Keratinocyte (primary cell): ENCODE data around the gene AGRN. TPM values are rescaled to one million over a fixed set of nuclear protein-coding genes. Genes with fewer than 3 reads are reported as not detected.

Experiments
- DNase-seq: peaks from one replicate; pipeline ENCODE4 v3.0.0-alpha.2; 2011; ENCODE audit warnings: low read depth, missing footprints, low spot score
- FAIRE-seq: peaks from 2 replicates; lab custom pipeline; 2011; peaks lifted over from hg19 to GRCh38; lab: Jason Lieb, UNC
- H2AFZ ChIP-seq: 2 replicates; pipeline ENCODE4 v1.6.0; 2012; ENCODE audit warnings: low read length, control low read depth, inconsistent platforms; ENCODE audit not compliant: control insufficient read depth
- H3K27ac ChIP-seq: 2 replicates; pipeline ENCODE4 v1.5.1; 2011; ENCODE audit warnings: low read length; ENCODE audit not compliant: control insufficient read depth, insufficient read depth
- H3K27me3 ChIP-seq: 3 replicates; pipeline ENCODE4 v1.6.0; 2011; ENCODE audit warnings: low read length; ENCODE audit not compliant: control insufficient read depth, insufficient read depth; ENCODE audit errors: extremely low read depth
- H3K36me3 ChIP-seq, 2 experiments: 2 replicates in 1 of 2; 3 replicates in 1 of 2; pipeline ENCODE4 v1.5.1; 2011; ENCODE audit warnings: low read length in 2 of 2, mild to moderate bottlenecking in 1 of 2; ENCODE audit not compliant: control insufficient read depth in 2 of 2, insufficient read depth in 2 of 2; ENCODE audit errors: extremely low read depth in 1 of 2
- H3K4me1 ChIP-seq: 3 replicates; pipeline ENCODE4 v1.5.1; 2011; ENCODE audit warnings: low read length; ENCODE audit not compliant: control insufficient read depth, insufficient read depth; ENCODE audit errors: extremely low read depth
- H3K4me2 ChIP-seq: 3 replicates; pipeline ENCODE4 v1.6.0; 2011; ENCODE audit warnings: low read depth, low read length; ENCODE audit not compliant: control insufficient read depth, insufficient read depth; ENCODE audit errors: extremely low read depth
- H3K4me3 ChIP-seq, 3 experiments: fragments of 200-600 bp in 1 of 3; sonication (generic) in 1 of 3; 2 replicates in 2 of 3; 3 replicates in 1 of 3; pipeline ENCODE4 v1.5.1; 2011 to 2016; ENCODE audit warnings: low read length in 3 of 3, mild to moderate bottlenecking in 3 of 3, control low read depth in 2 of 3, inconsistent platforms in 1 of 3, low read depth in 1 of 3, mixed read lengths in 1 of 3, mixed run types in 1 of 3, moderate library complexity in 1 of 3; ENCODE audit not compliant: control insufficient read depth in 2 of 3, insufficient read depth in 2 of 3; ENCODE audit errors: extremely low read depth in 1 of 3
- H3K79me2 ChIP-seq: 2 replicates; pipeline ENCODE4 v1.6.0; 2012; ENCODE audit warnings: low read length; ENCODE audit not compliant: control insufficient read depth, insufficient read depth
- H3K9ac ChIP-seq: 3 replicates; pipeline ENCODE4 v1.6.0; 2011; ENCODE audit warnings: low read length; ENCODE audit not compliant: control insufficient read depth, insufficient read depth; ENCODE audit errors: extremely low read depth
- H3K9me1 ChIP-seq: 3 replicates; pipeline ENCODE4 v1.6.0; 2011; ENCODE audit warnings: low read length; ENCODE audit not compliant: control insufficient read depth, insufficient read depth; ENCODE audit errors: extremely low read depth
- H3K9me3 ChIP-seq: 2 replicates; pipeline ENCODE4 v1.5.1; 2012; ENCODE audit warnings: low read depth, low read length; ENCODE audit not compliant: control insufficient read depth
- H4K20me1 ChIP-seq: 3 replicates; pipeline ENCODE4 v1.6.0; 2011; ENCODE audit warnings: low read length; ENCODE audit not compliant: control insufficient read depth, insufficient read depth; ENCODE audit errors: extremely low read depth
- CTCF ChIP-seq, 3 experiments: IDR thresholded peaks in 1 of 3; conservative IDR thresholded peaks in 1 of 3; optimal IDR thresholded peaks in 1 of 3; 2 replicates in 2 of 3; 3 replicates in 1 of 3; pipeline versions ENCODE3 to v1.5.1; 2011; ENCODE audit warnings: low read length in 3 of 3, mild to moderate bottlenecking in 3 of 3, moderate library complexity in 2 of 3, control low read depth in 1 of 3, inconsistent platforms in 1 of 3; ENCODE audit not compliant: insufficient read depth in 2 of 3; ENCODE audit errors: extremely low read depth in 1 of 3
- EZH2 ChIP-seq: IDR thresholded peaks from one replicate; pipeline ENCODE4 v1.6.1; 2012; ENCODE audit warnings: inconsistent platforms, mild to moderate bottlenecking, low read length, moderate library complexity
- dilution Hi-C: fragments of 300-500 bp; cut with MboI; formaldehyde crosslinking; loops from one replicate; pipeline ENCODE4 v1.7.0; 2020; ENCODE audit warnings: low sequenced_read_pairs; ENCODE audit not compliant: extremely low pct_ligation_motif_present
- polyA plus RNA-seq, 5 experiments: library from polyadenylated mRNA; depleted of rRNA in 3 of 5; stranded (reverse) in 3 of 5; stranded (forward) in 1 of 5; unstranded in 1 of 5; fragments of >200 nt; gene quantifications; 1 replicate in 1 of 5; 2 replicates in 3 of 5; 3 replicates in 1 of 5; pipeline versions ENCODE4 v1.2.1 to v1.2.3, GENCODE V29; 2011 to 2012; ENCODE audit warnings: missing spikeins in 2 of 5, low read depth in 1 of 5, low replicate concordance in 1 of 5

Gene AGRN
- polyA plus RNA-seq, 1 donor (not counting 4 experiments of a cell fraction or from before 2014, with no cell fraction given), result 72.4 TPM

DNA sequence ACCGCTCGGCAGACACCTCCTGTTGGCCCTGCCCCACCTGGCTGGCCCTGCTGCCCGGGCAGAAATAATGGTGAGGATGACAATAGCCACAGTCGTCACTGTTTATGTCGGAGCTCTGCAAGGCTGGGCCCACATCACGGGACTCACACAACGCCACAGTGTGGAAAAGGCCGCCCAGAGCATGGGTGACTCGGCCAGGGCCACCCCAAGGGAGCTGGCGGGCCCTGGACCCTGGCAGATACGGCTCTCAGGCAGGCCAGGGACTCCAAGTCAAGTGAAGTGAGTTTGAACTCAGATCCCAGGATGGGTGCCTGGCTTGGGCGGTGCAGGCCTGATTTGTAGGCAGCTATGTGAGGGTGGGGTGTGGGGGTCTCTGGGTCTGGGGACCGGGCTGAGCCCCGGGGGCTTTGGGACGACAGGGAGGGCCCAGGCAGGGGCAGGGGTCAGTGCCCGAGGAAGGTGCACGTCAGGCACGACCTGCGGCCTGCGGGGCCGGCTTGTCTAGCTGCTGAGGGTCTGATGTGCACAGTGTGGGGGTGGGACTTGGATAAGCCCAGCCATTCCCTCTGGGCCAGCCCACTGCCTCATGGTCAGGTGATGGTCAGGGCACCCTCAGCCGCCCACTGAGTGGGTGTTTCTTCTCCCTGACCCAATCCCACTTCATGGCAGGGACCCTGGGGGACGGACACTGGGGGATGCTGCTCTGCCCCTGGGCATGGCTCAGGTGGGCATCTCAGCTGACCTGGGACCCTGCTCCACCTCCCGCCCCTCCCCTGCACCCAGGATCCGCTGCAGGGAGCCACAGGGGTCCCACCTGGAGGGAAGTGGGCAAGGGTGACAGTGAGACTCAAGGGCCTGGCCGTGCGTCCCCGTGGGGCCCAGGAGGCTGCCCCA, 53.2 kb downstream of the AGRN start:
- Histone ChIP-seq H3K36me3 (no peaks in the 10 kb centered on the region), H3K9me1 (no peaks in the 10 kb centered on the region), H2AFZ (no peak overlapping the region), H3K27ac (no peak overlapping the region), H3K4me1 (peaks cover 18% of the 10 kb centered on the region), H3K4me2 (peak overlapping the region; percentile 56), H3K4me3 (no peak overlapping the region), H3K9ac (peak overlapping the region; percentile 22), H3K9me3 (no peaks in the 10 kb centered on the region), H4K20me1 (no peaks in the 10 kb centered on the region), H3K27me3 (peaks cover 15% of the 10 kb centered on the region), H3K79me2 (no peaks in the 10 kb centered on the region)
- DNase-seq (no peak), FAIRE-seq (no peak)
- TF ChIP-seq EZH2, result no peak
- no peak for TF ChIP-seq CTCF (optimal IDR thresholded peaks at IDR 0.05 in 1 of 3, IDR thresholded peaks at IDR 0.05 in 1 of 3, conservative IDR thresholded peaks at IDR 0.05 in 1 of 3; ENCODE audit: extremely low read depth in 1 of 3, insufficient read depth in 2 of 3, low read length in 3 of 3)
- dilution Hi-C loops, result no loop called here

DNA sequence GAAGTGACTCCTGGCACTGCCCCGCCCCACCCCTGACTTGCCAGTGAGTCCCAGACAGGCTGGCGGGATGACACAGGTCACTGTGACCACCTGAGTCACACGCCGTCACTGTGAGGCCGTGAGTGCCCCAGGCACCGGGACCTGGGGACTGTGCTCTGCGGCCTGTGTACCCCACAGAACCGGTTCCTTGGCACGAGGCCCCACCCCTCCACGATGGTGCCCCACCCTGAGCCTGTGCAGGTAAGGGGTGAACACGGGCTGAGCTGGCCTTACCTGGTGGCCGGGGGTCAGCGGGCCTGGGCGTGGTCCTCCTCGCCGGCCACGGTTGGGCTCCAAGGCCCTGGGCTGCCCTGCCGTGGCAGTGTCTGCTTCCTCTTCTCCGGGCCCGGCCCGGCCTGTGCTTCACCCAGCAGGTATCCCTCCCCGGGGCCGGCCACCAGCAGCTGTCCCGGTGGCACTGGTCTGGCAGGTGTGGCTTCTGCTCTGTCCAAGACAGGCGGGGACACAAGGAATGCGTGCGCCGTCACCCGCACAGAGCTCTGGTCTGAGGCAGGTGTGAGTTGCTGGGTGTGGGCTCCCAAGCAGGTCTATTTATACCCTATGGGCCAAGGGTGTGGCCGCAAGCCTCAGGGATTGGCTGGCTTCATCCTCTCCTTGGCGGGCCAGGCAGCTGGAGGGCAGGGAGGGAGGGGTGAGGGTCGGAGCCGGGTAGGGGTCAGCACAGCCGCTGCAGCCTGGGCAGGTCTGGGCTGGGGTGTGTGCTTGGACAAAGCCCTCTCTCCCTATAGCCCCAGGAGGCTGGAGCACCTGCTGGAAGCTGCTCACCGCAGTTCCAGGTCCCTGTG, 54.0 kb downstream of the AGRN start, which contains the start of gene RNF223:
Gene RNF223, minus strand, starts transcription at position 564 of the 845 bp plus-strand sequence. CDS start 1,740 bp downstream, outside the sequence.
- Histone ChIP-seq H3K4me3 (peak within 1 kb of the TSS in 1 of 3 experiments; percentile 14), H3K9me1 (no peaks in the 10 kb centered on the region), H3K36me3 (no peaks in the 10 kb centered on the region), H3K27ac (no peak within 1 kb of the TSS), H4K20me1 (no peaks in the 10 kb centered on the region), H3K4me1 (peaks cover 15% of the 10 kb centered on the region), H3K79me2 (no peaks in the 10 kb centered on the region), H3K27me3 (peaks cover 10% of the 10 kb centered on the region), H2AFZ (no peak within 1 kb of the TSS), H3K9ac (peak within 1 kb of the TSS; percentile 44), H3K9me3 (no peaks in the 10 kb centered on the region), H3K4me2 (peak within 1 kb of the TSS; percentile 56)
- dilution Hi-C loops, result no loop called here
- no peak for TF ChIP-seq EZH2
- TF ChIP-seq CTCF (optimal IDR thresholded peaks at IDR 0.05 in 1 of 3, IDR thresholded peaks at IDR 0.05 in 1 of 3, conservative IDR thresholded peaks at IDR 0.05 in 1 of 3; ENCODE audit: extremely low read depth in 1 of 3, insufficient read depth in 2 of 3, low read length in 3 of 3), result no peak
- FAIRE-seq (no peak), DNase-seq (peak; percentile 50)
